Posterior vena cava (tissue), 2 donors: Measurements from ENCODE around the gene ZNF354B. TPM values are rescaled to one million over a fixed set of nuclear protein-coding genes. Genes with fewer than 3 reads are reported as not detected.
"Not testable (repeated sequence)": the region's sequence is repeated elsewhere in the genome, so short reads cannot be mapped to it uniquely, and the experiment has no call there.

Experiments used
- DNase-seq: peaks from one replicate; pipeline ENCODE4 v3.0.0-alpha.2; 2020; ENCODE audit warnings: low spot score
- intact Hi-C, 2 donors: fragments of 100-400 bp; cut with DNase I; formaldehyde crosslinking; loops; one replicate each; pipeline versions ENCODE4 v1.14.1 to v1.14.2; 2022 to 2023
- total RNA-seq, 2 donors: library from RNA; stranded (reverse); fragmentation: NEBNext Ultra II Directional; extraction: Animal tissue kit (Norgen Biotek cat#: 25700); gene quantifications; one replicate each; pipeline ENCODE4 v1.2.1, GENCODE V29; 2021
- donor health status: DM: yes; HTN: yes; CAD: no.
- donor health status: DM: yes; HTN: yes; CAD: no.

Gene ZNF354B
- total RNA-seq, 2 donors from 2014 or later: 13.4 to 15.2 TPM

GRCh38 chr5:178870411-178870810, 10.7 kb downstream of the ZNF354B start:
- no peak for DNase-seq
- intact Hi-C loops: no loop called here

GRCh38 chr5:178872302-178872701, 12.5 kb downstream of the ZNF354B start:
- intact Hi-C loops: no loop called here
- no peak for DNase-seq

- intact Hi-C loops, DNase-seq: not testable (repeated sequence)
These were observed 23.5 kb downstream of the ZNF354B start for GRCh38 chr5:178883115-178883694.

- intact Hi-C loops: no loop called here
- DNase-seq: no peak
These were observed 24.2 kb downstream of the ZNF354B start for GRCh38 chr5:178883815-178884430.

- intact Hi-C loops: loop anchor here in 1 of 2 donors (10.0 kb wide), 1 partner anchor 1189 kb away; no protein-coding TSS in a partner anchor
- peak; percentile 86 for DNase-seq
These were observed 36.1 kb downstream of the ZNF354B start, which contains the start of gene ZFP2 for GRCh38 chr5:178895615-178896571. Gene ZFP2, plus strand, starts transcription at chr5:178895913. Its CDS starts 35,401 bp downstream, at chr5:178931314.

- no peak for DNase-seq
- intact Hi-C loops: loop anchor here in 1 of 2 donors (10.0 kb wide), 1 partner anchor 1186 kb away; no protein-coding TSS in a partner anchor
These were observed 39.5 kb downstream of the ZNF354B start for GRCh38 chr5:178899289-178899688.

GRCh38 chr5:178902849-178903248, 43.1 kb downstream of the ZNF354B start:
- intact Hi-C loops: no loop called here
- DNase-seq: no peak

- intact Hi-C loops: no loop called here
- no peak for DNase-seq
These were observed 72.3 kb downstream of the ZNF354B start for GRCh38 chr5:178931846-178932760.

Other genes with a start within 250 kb of the ZNF354B start
- gene CLK4, start 232.9 kb upstream of the ZNF354B start, total RNA-seq: 10 to 100 TPM; 17.9 to 26.8 TPM
- 10 to 100 TPM; 11.1 to 14.2 TPM for gene ZNF354A, start 129.3 kb upstream of the ZNF354B start, total RNA-seq
- gene ZFP2, start 36.0 kb downstream of the ZNF354B start, total RNA-seq: 1 to 10 TPM; 2.3 TPM
- gene ZNF454, start 81.2 kb downstream of the ZNF354B start, total RNA-seq: 1 to 10 TPM; 2.3 to 3.4 TPM
- not detected for gene GRM6, start 135.4 kb downstream of the ZNF354B start, total RNA-seq
- gene ZNF879, start 163.9 kb downstream of the ZNF354B start, total RNA-seq: 1 to 10 TPM; 2.7 to 3.2 TPM
- 1 to 10 TPM; 6.3 to 6.7 TPM for gene ZNF354C, start 200.4 kb downstream of the ZNF354B start, total RNA-seq